ENCODE measurements around the gene INTS3. TPM values are rescaled to one million over a fixed set of nuclear protein-coding genes. Genes with fewer than 3 reads are reported as not detected.

The INTS3 gene
- total RNA-seq, 4 donors from 2014 or later: 24.3 to 75.1 (median 42.4) TPM

DNA sequence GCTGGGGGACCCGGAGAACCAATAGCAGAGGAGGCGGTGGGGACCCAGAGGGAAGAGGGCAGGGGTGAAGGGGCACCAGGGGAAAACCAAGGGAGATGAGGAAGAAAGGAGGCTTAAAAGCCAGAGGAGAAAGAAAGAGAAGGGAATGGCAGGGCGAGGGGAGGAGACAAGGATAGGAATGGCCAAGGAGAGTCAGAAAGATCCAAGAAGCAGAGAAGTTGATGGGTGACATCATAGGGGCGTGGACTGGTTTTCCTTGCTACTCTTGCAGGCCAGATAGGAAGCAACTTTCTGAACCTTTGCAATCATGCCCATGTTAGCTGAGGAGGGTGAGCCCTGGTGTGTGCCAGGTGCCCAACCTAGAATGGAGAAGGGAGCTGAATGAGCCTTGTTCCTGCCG, 44.0 kb upstream of the INTS3 start:
- no peaks in the 10 kb centered on the region for H3K36me3 ChIP-seq
- no peak for TF ChIP-seq POLR2A (IDR thresholded peaks at IDR 0.05)
- TF ChIP-seq, protein P1, sequence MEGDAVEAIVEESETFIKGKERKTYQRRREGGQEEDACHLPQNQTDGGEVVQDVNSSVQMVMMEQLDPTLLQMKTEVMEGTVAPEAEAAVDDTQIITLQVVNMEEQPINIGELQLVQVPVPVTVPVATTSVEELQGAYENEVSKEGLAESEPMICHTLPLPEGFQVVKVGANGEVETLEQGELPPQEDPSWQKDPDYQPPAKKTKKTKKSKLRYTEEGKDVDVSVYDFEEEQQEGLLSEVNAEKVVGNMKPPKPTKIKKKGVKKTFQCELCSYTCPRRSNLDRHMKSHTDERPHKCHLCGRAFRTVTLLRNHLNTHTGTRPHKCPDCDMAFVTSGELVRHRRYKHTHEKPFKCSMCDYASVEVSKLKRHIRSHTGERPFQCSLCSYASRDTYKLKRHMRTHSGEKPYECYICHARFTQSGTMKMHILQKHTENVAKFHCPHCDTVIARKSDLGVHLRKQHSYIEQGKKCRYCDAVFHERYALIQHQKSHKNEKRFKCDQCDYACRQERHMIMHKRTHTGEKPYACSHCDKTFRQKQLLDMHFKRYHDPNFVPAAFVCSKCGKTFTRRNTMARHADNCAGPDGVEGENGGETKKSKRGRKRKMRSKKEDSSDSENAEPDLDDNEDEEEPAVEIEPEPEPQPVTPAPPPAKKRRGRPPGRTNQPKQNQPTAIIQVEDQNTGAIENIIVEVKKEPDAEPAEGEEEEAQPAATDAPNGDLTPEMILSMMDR (IDR thresholded peaks at IDR 0.05): no peak

DNA sequence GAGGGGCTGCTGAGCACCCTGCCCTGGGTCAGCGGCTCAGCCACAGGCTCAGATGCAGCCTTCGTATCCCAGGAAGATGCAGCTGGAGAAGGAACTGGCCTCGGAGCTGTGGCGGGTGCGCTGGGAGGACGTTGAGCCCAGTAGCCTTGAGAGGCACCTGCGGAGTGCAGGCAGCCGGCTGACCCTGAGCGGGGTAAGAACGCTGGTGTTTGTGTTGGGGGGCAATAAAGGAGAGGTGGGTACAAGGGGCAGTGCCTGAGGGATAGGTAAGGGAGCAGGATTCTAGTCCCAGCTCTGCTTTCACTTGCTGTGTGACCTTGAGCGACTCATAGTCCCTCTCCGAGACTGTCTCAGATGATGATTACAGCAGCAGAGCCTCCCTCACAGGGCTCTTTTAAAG, 43.0 kb upstream of the INTS3 start:
- peaks cover 0 to under 1% of the 10 kb centered on the region in 2 donors for H3K27me3 ChIP-seq
- H3K36me3 ChIP-seq: no peaks in the 10 kb centered on the region
- no peak overlapping the region for H3K27ac ChIP-seq
- no peak overlapping the region for H3K4me3 ChIP-seq
- no peak for DNase-seq
- peaks cover 0 to under 1% (median 0%) of the 10 kb centered on the region in 4 donors for H3K4me1 ChIP-seq
- no peaks in the 10 kb centered on the region for H3K9me3 ChIP-seq
- TF ChIP-seq POLR2A (IDR thresholded peaks at IDR 0.05): no peak
- TF ChIP-seq, protein P1 (IDR thresholded peaks at IDR 0.05): no peak

More for the DNA sequence above, 44.0 kb upstream of the INTS3 start:
- H3K4me3 ChIP-seq: no peak overlapping the region
- peaks cover 0 to 11% of the 10 kb centered on the region in 2 donors for H3K27me3 ChIP-seq
- no peak overlapping the region for H3K27ac ChIP-seq
- H3K9me3 ChIP-seq: no peaks in the 10 kb centered on the region
- no peak for DNase-seq
- H3K4me1 ChIP-seq: peaks cover 3 to 11% (median 6%) of the 10 kb centered on the region in 4 donors

DNA sequence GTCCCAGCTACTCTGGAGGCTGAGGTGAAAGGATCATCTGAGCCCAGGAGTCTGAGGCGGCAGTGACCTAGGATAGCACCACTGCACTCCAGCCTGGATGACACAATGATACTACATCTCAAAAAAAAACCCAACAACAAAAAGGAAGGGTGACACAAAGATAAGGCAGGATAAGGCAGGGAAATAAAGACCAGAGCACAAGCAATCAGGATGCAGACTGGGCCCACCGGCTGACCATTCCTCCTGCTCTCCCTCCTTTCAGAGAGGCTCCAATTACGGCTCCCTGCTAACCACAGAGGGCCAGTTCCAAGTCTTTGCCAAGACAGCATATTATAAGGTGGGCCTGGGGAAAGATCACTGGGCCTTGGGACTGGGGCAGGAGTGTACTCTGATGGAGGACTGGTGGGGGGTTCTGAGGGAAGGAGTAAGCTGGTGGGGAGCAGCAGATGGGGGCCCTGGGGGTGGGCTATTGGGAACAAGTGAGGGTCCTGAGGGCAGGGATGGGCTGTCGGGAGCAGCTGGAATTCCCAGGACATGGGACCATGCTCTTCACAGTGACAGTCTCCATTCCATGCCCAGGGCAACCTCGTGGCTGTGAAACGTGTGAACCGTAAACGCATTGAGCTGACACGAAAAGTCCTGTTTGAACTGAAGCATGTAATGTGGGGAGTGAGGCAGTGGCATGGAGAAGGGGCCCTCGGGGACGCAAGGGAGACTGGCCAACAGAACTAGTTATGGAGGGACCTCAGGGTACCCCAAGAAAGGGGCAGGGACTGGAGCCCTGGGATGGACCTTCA, 42.1 kb upstream of the INTS3 start:
- H3K36me3 ChIP-seq: no peaks in the 10 kb centered on the region

DNA sequence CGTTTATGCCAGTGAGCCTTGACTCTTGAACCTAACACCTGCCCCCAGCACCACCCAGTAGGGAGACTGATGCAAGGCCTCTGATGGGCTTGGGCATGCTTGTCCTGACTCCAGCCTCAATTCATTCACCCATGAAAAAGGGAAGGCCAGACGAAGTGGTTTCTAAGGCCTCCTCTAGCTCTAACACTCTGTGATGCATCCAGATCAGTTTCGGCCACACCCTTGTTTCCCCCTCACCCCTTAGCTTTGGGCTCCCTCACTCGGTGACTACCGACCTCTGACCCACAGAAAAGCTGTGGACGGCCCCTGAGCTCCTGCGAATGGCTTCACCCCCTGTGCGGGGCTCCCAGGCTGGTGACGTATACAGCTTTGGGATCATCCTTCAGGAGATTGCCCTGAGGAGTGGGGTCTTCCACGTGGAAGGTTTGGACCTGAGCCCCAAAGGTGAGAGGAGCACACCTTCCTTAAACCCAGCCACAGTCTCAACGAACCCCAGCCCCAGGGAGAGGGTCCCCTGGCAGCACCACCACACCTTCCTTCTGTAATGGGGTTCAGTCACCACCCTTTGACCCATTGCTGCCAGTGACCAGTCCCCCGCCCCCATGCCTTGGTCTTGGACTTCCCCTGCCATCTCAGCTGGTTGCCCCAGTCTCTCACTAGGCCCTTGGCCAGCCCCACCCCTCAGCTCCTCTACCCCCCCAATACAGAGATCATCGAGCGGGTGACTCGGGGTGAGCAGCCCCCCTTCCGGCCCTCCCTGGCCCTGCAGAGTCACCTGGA, 40.3 kb upstream of the INTS3 start:
- H3K36me3 ChIP-seq: no peaks in the 10 kb centered on the region
- TF ChIP-seq, protein P1 (IDR thresholded peaks at IDR 0.05): no peak
- TF ChIP-seq POLR2A (IDR thresholded peaks at IDR 0.05): no peak

More for the DNA sequence above, 42.1 kb upstream of the INTS3 start:
- Histone ChIP-seq H3K27me3 (no peaks in the 10 kb centered on the region), H3K4me1 (no peaks in the 10 kb centered on the region), H3K4me3 (no peak overlapping the region), H3K27ac (no peak overlapping the region), H3K9me3 (no peaks in the 10 kb centered on the region)
- TF ChIP-seq, protein P1 (IDR thresholded peaks at IDR 0.05): no peak
- TF ChIP-seq POLR2A (IDR thresholded peaks at IDR 0.05): no peak
- no peak for DNase-seq

DNA sequence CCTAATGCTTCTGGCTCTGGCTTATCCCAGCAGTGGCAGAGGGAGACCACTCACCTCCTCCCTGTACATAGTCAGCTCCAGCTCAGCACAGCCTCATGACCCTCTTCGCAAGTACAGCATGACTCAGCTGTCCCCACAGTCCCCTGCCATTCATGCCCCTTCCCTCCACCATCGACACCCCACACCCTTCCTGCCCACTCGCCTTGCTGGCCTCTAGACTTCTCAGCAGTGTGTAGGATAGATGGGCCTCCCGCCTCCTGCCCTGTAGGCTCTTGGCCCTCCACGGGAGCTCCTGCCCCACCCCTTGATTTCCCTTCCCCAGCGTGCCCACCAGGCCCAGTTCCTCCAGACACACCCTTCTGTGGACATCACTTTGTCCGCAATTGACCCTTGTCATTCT, 39.6 kb upstream of the INTS3 start:
- no peaks in the 10 kb centered on the region for H3K4me1 ChIP-seq
- H3K36me3 ChIP-seq: no peaks in the 10 kb centered on the region
- no peak for DNase-seq
- no peaks in the 10 kb centered on the region for H3K27me3 ChIP-seq
- no peak overlapping the region for H3K27ac ChIP-seq
- H3K4me3 ChIP-seq: no peak overlapping the region
- no peaks in the 10 kb centered on the region for H3K9me3 ChIP-seq
- TF ChIP-seq, protein P1 (IDR thresholded peaks at IDR 0.05): no peak
- TF ChIP-seq POLR2A (IDR thresholded peaks at IDR 0.05): no peak

More for the DNA sequence above, 40.3 kb upstream of the INTS3 start:
- no peak for DNase-seq
- no peak overlapping the region for H3K27ac ChIP-seq
- H3K9me3 ChIP-seq: no peaks in the 10 kb centered on the region
- H3K4me3 ChIP-seq: no peak overlapping the region
- no peaks in the 10 kb centered on the region for H3K4me1 ChIP-seq
- H3K27me3 ChIP-seq: no peaks in the 10 kb centered on the region
